Karpas-422 (cell line): Measurements from ENCODE around the gene CCL16. TPM values are rescaled to one million over a fixed set of nuclear protein-coding genes. Genes with fewer than 3 reads are reported as not detected.
"Not testable (repeated sequence)": the region's sequence is repeated elsewhere in the genome, so short reads cannot be mapped to it uniquely, and the experiment has no call there.

Experiments
- DNase-seq: peaks from one replicate; pipeline ENCODE4 v3.0.0-alpha.2; 2015
- H2AFZ ChIP-seq: fragments of 200-600 bp; sonication (generic); 2 replicates; pipeline ENCODE4 v1.6.1; 2014; ENCODE audit warnings: antibody characterized with exemption, low read length, mixed read lengths
- H3K27ac ChIP-seq: fragments of 200-600 bp; sonication (generic); 2 replicates; pipeline ENCODE4 v1.5.1; 2014; ENCODE audit warnings: mild to moderate bottlenecking, low read length, moderate library complexity
- H3K27me3 ChIP-seq: fragments of 200-600 bp; sonication (generic); 2 replicates; pipeline ENCODE4 v1.6.1; 2014; ENCODE audit warnings: low read length, mixed read lengths
- H3K36me3 ChIP-seq: fragments of 200-600 bp; sonication (generic); 2 replicates; pipeline ENCODE4 v1.6.1; 2014; ENCODE audit warnings: low read length, mixed read lengths; ENCODE audit not compliant: insufficient read depth
- H3K4me1 ChIP-seq: fragments of 200-600 bp; sonication (generic); 2 replicates; pipeline ENCODE4 v1.6.1; 2014; ENCODE audit warnings: mild to moderate bottlenecking, low read length, mixed read lengths
- H3K4me2 ChIP-seq: fragments of 200-600 bp; sonication (generic); 2 replicates; pipeline ENCODE4 v1.6.1; 2014; ENCODE audit warnings: low read length, low read depth, mild to moderate bottlenecking; ENCODE audit not compliant: poor library complexity, severe bottlenecking
- H3K4me3 ChIP-seq: fragments of 200-600 bp; sonication (generic); 2 replicates; pipeline ENCODE4 v1.5.1; 2014; ENCODE audit warnings: mild to moderate bottlenecking, antibody characterized with exemption, low read length, mixed read lengths
- H3K79me2 ChIP-seq: fragments of 200-600 bp; sonication (generic); 2 replicates; pipeline ENCODE4 v1.6.1; 2014; ENCODE audit warnings: mild to moderate bottlenecking, low read length, mixed read lengths
- H3K9ac ChIP-seq: fragments of 200-600 bp; sonication (generic); 2 replicates; pipeline ENCODE4 v1.6.0; 2014; ENCODE audit warnings: low read length
- H3K9me2 ChIP-seq: fragments of 200-600 bp; sonication (generic), shearing (Covaris generic); replicated peaks from 2 replicates; pipeline ENCODE4 v1.6.0; 2014; ENCODE audit warnings: mild to moderate bottlenecking, low read length, moderate library complexity; ENCODE audit not compliant: insufficient read depth
- H3K9me3 ChIP-seq: fragments of 300-700, 200-600 bp; sonication (generic); 2 replicates; pipeline ENCODE4 v1.6.1; 2014; ENCODE audit warnings: low read length, mixed read lengths
- H4K20me1 ChIP-seq: fragments of 200-600 bp; sonication (generic); 2 replicates; pipeline ENCODE4 v1.6.1; 2014; ENCODE audit warnings: mild to moderate bottlenecking, antibody characterized with exemption, low read length, low read depth; ENCODE audit not compliant: insufficient read depth
- total RNA-seq: library from RNA; depleted of rRNA; stranded (reverse); fragments of >200 nt; shearing (Covaris generic); gene quantifications from 2 replicates; pipeline ENCODE4 v1.2.3, GENCODE V29; 2014; ENCODE audit warnings: low replicate concordance

CCL16 gene
- total RNA-seq, 1 experiment from 2014 or later: not detected

DNA sequence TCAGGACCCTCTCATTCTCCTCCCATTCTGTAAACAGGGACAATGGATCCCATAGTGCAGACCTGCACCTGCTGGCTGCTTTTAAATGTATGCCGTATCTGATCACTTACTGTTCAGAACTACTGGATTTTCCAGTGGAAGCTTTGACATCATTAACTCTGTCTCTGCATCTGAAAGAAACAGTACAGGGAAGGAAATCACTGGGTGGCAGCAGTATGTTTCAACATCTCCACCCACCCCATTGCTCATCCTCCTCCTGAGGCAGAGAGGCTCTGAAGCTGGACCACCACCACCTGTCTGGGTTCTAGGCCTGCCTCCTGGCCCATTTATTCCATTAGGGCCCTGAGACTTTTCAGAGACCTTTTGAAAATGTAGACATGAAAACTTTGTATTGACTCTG, 17.5 kb upstream of the CCL16 start:
- Histone ChIP-seq H3K9me2 (no peaks in the 10 kb centered on the region), H3K4me1 (peaks cover 10% of the 10 kb centered on the region), H3K9me3 (no peaks in the 10 kb centered on the region), H3K27ac (no peak overlapping the region), H4K20me1 (no peaks in the 10 kb centered on the region), H3K27me3 (no peaks in the 10 kb centered on the region), H3K4me3 (no peak overlapping the region), H3K4me2 (no peak overlapping the region), H3K36me3 (no peaks in the 10 kb centered on the region), H3K9ac (no peak overlapping the region), H3K79me2 (no peaks in the 10 kb centered on the region), H2AFZ (no peak overlapping the region)
- DNase-seq: no peak

DNA sequence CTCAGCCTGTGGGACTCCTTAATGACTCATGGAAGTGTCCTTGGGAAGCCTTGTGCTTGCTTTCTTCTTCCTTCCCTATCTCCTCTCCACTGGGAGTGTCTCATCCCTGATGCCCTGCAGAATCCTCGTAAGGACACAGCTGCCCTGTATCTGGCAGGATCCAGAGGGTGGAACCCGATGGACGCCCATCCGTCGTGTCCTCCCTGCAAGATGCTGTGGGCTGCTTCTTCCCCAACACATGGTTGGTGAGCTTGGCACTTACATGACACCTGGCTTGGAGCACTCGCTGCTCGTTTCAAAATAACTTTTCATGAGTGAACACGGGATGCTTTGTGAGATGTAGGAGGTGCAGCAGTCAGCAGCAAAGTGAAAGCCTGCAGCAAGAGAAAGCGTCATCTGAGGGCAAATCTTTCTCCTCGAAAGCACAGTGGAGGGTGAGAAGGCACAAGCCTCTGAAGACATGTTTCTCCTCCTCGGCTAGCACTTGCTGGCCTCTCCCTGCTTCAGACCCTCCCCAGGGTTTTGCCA, 16.8 kb upstream of the CCL16 start:
- Histone ChIP-seq H3K4me2 (no peak overlapping the region), H2AFZ (no peak overlapping the region), H3K9me2 (no peaks in the 10 kb centered on the region)

DNA sequence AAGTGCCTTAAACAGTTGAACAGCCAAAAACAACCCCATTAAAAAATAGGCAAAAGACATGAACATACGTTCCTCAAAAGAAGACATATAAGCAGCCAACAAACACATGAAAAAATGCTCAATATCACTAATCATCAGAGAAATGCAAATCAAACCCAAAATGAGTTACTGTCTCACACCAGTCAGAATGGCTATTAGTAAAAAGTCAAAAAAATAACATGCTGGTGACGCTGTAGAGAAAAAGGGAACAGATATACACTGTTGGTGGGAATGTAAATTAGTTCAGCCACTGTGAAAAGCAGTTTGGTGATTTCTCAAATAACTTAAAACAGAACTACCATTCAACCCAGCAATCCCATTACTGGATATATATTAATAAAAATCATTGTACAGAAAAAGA, 14.0 kb upstream of the CCL16 start:
- not testable (repeated sequence) for H3K27ac ChIP-seq, H4K20me1 ChIP-seq, H3K4me3 ChIP-seq, H3K36me3 ChIP-seq, H3K79me2 ChIP-seq, H3K9ac ChIP-seq, H3K9me3 ChIP-seq, H3K9me2 ChIP-seq, H3K27me3 ChIP-seq, H2AFZ ChIP-seq
- peak; percentile 48 for DNase-seq
- H3K4me1 ChIP-seq: peaks cover 10% of the 10 kb centered on the region
- peak overlapping the region; percentile 32 for H3K4me2 ChIP-seq

More for the DNA sequence above, 16.8 kb upstream of the CCL16 start:
- no peaks in the 10 kb centered on the region for H3K9me3 ChIP-seq
- H3K36me3 ChIP-seq: no peaks in the 10 kb centered on the region
- H3K9ac ChIP-seq: no peak overlapping the region
- no peaks in the 10 kb centered on the region for H3K79me2 ChIP-seq
- no peaks in the 10 kb centered on the region for H4K20me1 ChIP-seq
- no peak overlapping the region for H3K4me3 ChIP-seq
- peaks cover 10% of the 10 kb centered on the region for H3K4me1 ChIP-seq
- no peaks in the 10 kb centered on the region for H3K27me3 ChIP-seq
- no peak overlapping the region for H3K27ac ChIP-seq
- DNase-seq: no peak

DNA sequence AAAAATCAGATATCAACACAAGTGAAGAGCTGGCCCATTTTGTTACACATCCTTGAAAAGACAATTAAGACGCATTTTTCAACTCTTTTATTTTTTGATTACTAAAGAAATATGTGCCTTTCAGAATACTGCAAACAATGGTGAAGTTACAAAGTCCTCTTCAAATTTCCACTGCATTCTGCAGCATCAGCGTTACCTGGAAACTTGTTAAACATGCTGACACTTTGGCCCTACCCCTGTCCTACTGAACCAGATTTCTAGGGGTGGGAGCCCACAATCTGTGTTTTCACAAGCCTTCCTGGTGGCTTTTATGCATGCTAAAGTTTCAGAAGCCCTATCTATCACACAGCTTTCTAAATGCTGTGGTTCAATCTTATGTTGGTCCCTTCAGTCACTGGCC, 9.8 kb upstream of the CCL16 start:
- Histone ChIP-seq H3K36me3 (no peaks in the 10 kb centered on the region), H3K79me2 (no peaks in the 10 kb centered on the region), H3K4me1 (peaks cover 10% of the 10 kb centered on the region), H3K27ac (no peak overlapping the region), H3K9me2 (no peaks in the 10 kb centered on the region), H3K9me3 (no peaks in the 10 kb centered on the region), H2AFZ (no peak overlapping the region), H3K27me3 (peaks cover 4% of the 10 kb centered on the region; the same call in 1 of the 2 replicates), H4K20me1 (no peaks in the 10 kb centered on the region), H3K9ac (no peak overlapping the region), H3K4me2 (no peak overlapping the region), H3K4me3 (no peak overlapping the region)
- DNase-seq: no peak

DNA sequence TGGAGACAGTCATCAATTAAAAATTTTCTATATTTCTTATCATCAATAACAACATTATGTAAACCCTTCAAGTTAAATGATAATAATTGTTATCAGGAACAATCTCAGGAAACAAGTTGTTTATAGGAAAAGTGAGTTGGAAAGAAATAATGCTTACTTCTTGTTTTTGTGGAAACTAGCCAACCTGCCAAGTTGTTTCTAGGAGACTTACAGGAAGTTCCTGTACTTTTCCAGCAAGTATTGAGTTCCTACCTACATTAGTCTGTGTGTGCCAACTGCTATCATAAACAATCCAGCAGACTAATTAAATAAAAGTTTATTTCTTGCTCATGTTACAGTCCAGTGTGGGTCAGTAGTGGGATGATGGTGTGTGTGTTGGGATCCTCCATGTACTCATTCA, 6.9 kb upstream of the CCL16 start:
- Histone ChIP-seq H3K4me1 (no peaks in the 10 kb centered on the region), H3K4me2 (no peak overlapping the region), H3K9ac (no peak overlapping the region), H3K9me2 (no peaks in the 10 kb centered on the region), H4K20me1 (no peaks in the 10 kb centered on the region), H3K27me3 (peaks cover 4% of the 10 kb centered on the region; the same call in 1 of the 2 replicates), H3K9me3 (no peaks in the 10 kb centered on the region), H3K4me3 (no peak overlapping the region), H3K36me3 (no peaks in the 10 kb centered on the region), H3K27ac (no peak overlapping the region), H3K79me2 (no peaks in the 10 kb centered on the region), H2AFZ (no peak overlapping the region)
- no peak for DNase-seq

DNA sequence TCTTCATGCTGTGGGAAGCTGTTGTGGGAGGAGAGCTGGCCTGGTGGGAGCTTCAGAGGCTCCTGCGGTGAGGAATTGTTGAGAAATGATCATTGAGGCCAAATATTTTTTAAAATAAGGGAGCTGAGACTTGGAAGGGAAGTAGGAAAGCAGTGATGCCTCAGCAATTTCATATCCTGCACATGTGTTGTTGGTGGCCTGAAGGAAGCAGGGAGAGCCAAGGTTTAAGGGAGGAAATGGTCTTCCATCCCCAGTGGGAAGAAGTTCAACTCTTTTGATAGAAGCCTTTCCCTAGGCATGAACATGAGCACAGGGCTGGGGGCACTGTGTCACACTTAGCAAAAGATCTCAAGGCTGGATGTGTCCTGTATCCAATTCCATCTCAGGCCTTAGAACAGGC, 5.3 kb upstream of the CCL16 start, which contains the start of gene CCL14:
CCL14 (minus strand) TSS at position 87 of the 400 bp plus-strand sequence; CDS start at position 7, 80 bp downstream.
- Histone ChIP-seq H3K36me3 (no peaks in the 10 kb centered on the region), H3K9me3 (no peaks in the 10 kb centered on the region), H2AFZ (no peak within 1 kb of the TSS)

DNA sequence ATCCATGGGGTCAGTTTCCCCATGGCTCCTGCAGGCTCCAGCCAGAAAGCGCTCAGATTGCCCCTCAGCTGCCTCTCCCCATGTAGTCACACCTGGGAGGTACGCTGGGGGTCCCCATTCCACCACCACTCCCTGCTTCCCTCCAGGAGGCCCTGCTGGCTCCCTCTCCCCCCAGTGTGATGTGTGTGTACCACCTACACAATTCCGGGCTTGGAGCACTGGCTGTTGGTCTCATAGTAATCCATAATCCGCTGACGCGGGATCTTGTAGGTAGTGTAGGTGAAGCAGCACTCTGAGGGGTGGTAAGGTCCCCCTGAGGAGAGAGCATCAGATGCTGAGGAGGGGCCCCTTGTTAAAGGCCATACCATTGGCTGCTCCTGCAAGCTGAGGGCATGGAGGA, 2.8 kb upstream of the CCL16 start:
- H3K4me1 ChIP-seq: no peaks in the 10 kb centered on the region
- H3K27me3 ChIP-seq: peaks cover 4% of the 10 kb centered on the region; the same call in 1 of the 2 replicates
- no peaks in the 10 kb centered on the region for H3K9me2 ChIP-seq
- no peak for DNase-seq
- H3K4me2 ChIP-seq: no peak overlapping the region
- H3K79me2 ChIP-seq: no peaks in the 10 kb centered on the region
- no peaks in the 10 kb centered on the region for H3K9me3 ChIP-seq
- no peak overlapping the region for H3K4me3 ChIP-seq
- H3K9ac ChIP-seq: no peak overlapping the region
- H4K20me1 ChIP-seq: no peaks in the 10 kb centered on the region
- no peak overlapping the region for H3K27ac ChIP-seq
- H2AFZ ChIP-seq: no peak overlapping the region
- H3K36me3 ChIP-seq: no peaks in the 10 kb centered on the region

More for the DNA sequence above, 5.3 kb upstream of the CCL16 start, which contains the start of gene CCL14:
- H4K20me1 ChIP-seq: no peaks in the 10 kb centered on the region
- no peaks in the 10 kb centered on the region for H3K9me2 ChIP-seq
- peaks cover 4% of the 10 kb centered on the region; the same call in 1 of the 2 replicates for H3K27me3 ChIP-seq
- no peak within 1 kb of the TSS for H3K27ac ChIP-seq
- no peak for DNase-seq
- no peak within 1 kb of the TSS for H3K4me2 ChIP-seq
- H3K79me2 ChIP-seq: no peaks in the 10 kb centered on the region
- no peak within 1 kb of the TSS for H3K9ac ChIP-seq
- H3K4me1 ChIP-seq: no peaks in the 10 kb centered on the region
- no peak within 1 kb of the TSS for H3K4me3 ChIP-seq

DNA sequence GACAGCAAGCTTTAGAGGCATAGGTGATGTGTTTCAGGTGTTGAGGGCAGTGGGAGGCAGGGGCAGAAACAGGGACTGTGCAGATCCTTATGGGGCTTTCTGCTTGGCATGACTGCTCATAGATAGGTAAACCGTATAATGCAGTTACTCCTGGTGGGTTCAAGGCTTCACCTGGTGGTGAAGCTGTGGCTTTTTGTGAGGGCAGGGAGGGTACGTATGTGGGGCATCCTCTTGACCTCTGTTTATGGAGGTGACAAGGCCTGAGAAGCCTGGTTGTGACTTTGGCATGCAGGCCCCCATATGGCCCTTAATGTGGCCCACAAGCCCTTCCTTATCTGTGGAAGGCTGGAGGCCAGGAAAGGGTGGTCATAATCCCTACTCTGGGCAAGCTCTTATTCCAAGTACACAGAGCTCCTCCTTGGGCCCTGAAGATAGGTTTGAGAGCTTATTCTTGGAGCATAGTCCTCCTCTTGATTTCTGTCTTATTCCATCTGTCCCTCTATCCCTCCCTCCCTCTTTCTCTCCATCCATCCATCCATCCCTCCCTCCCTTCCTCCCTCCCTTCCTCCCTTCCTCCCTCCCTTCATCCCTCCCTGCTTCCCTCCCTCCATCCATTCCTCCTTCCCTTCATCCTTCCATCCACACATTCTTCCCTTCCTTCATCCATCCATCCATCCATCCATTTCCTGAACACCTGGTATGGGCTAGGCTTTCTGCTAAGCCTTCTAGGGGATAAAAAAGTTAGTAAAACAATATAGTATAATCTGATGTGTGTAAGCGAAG, 1.3 kb upstream of the CCL16 start:
- no peak overlapping the region for H3K4me3 ChIP-seq
- H3K36me3 ChIP-seq: no peaks in the 10 kb centered on the region
- no peak for DNase-seq
- no peaks in the 10 kb centered on the region for H3K4me1 ChIP-seq
- no peak overlapping the region for H3K4me2 ChIP-seq
- H3K9ac ChIP-seq: no peak overlapping the region
- H3K9me3 ChIP-seq: no peaks in the 10 kb centered on the region
- H3K79me2 ChIP-seq: no peaks in the 10 kb centered on the region
- H4K20me1 ChIP-seq: no peaks in the 10 kb centered on the region
- H3K9me2 ChIP-seq: no peaks in the 10 kb centered on the region
- H3K27ac ChIP-seq: no peak overlapping the region
- H3K27me3 ChIP-seq: peaks cover 3% of the 10 kb centered on the region; the same call in 1 of the 2 replicates
- H2AFZ ChIP-seq: no peak overlapping the region
